Upper lobe of left lung (tissue), 4 donors: ENCODE data around the gene ACAD9.

Source experiments
- POLR2A ChIP-seq, 4 donors: fragments of 450-650 bp; IDR thresholded peaks; one replicate each; pipeline ENCODE4 v1.5.1; 2016 to 2017; ENCODE audit warnings: antibody characterized with exemption in 4 of 4, mild to moderate bottlenecking in 2 of 4
- TF ChIP-seq, protein P1 (sequence below), 6 experiments: fragments of 450-650 bp in 4 of 6; fragments of 200-600 bp in 2 of 6; sonication (generic) in 2 of 6; IDR thresholded peaks; one replicate each; pipeline ENCODE4 v1.5.1; 2016 to 2019; ENCODE audit warnings: antibody characterized with exemption in 6 of 6

DNA sequence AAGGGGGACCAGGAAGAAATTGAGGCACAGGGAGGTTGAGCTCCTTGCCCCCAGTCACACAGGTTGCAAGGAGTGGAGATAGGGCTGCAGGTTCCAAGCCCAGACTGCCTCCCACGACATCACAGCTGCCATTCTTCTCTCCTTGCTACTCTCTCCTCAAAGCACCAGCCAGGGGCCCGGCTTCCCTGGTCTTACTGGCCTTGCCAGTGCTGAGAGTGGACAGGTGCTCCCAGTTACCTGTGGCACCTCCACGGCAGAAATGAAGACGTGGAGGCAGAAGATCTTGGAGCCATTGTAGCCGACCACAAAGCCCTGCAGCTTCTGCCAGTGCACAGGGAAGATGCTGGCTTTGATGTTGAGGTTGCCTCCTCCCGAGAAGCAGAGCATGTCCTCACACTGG lies 17.9 kb upstream of the ACAD9 start:
- TF ChIP-seq, protein P1, sequence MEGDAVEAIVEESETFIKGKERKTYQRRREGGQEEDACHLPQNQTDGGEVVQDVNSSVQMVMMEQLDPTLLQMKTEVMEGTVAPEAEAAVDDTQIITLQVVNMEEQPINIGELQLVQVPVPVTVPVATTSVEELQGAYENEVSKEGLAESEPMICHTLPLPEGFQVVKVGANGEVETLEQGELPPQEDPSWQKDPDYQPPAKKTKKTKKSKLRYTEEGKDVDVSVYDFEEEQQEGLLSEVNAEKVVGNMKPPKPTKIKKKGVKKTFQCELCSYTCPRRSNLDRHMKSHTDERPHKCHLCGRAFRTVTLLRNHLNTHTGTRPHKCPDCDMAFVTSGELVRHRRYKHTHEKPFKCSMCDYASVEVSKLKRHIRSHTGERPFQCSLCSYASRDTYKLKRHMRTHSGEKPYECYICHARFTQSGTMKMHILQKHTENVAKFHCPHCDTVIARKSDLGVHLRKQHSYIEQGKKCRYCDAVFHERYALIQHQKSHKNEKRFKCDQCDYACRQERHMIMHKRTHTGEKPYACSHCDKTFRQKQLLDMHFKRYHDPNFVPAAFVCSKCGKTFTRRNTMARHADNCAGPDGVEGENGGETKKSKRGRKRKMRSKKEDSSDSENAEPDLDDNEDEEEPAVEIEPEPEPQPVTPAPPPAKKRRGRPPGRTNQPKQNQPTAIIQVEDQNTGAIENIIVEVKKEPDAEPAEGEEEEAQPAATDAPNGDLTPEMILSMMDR (IDR thresholded peaks at IDR 0.05): no peak
- no peak for TF ChIP-seq POLR2A (IDR thresholded peaks at IDR 0.05)
